ENCODE results near the gene INSYN2B.

The INSYN2B gene

GRCh38 chr5:169869066-169869465, 111.2 kb downstream of the INSYN2B start:
- Histone ChIP-seq H3K4me3 (no peak overlapping the region), H3K27me3 (no peaks in the 10 kb centered on the region), H3K9me3 (no peaks in the 10 kb centered on the region), H3K4me2 (no peak overlapping the region), H3K36me3 (peaks cover 26% of the 10 kb centered on the region; the same call in 1 of the 2 replicates), H4K20me1 (no peaks in the 10 kb centered on the region), H3K27ac (no peak overlapping the region), H3K9ac (no peak overlapping the region), H3K4me1 (no peaks in the 10 kb centered on the region)
- TF ChIP-seq Cebpa-rat (IDR thresholded peaks at IDR 0.05) = no peak

- H3K27ac ChIP-seq = no peak overlapping the region
- TF ChIP-seq Cebpa-rat (IDR thresholded peaks at IDR 0.05) = no peak
- H3K27me3 ChIP-seq = no peaks in the 10 kb centered on the region
- H3K4me3 ChIP-seq = no peak overlapping the region
- H3K4me1 ChIP-seq = no peaks in the 10 kb centered on the region
- H3K9me3 ChIP-seq = no peaks in the 10 kb centered on the region
- H4K20me1 ChIP-seq = no peaks in the 10 kb centered on the region
- no peak overlapping the region for H3K9ac ChIP-seq
- peaks cover 22% of the 10 kb centered on the region; the same call in 1 of the 2 replicates for H3K36me3 ChIP-seq
- no peak overlapping the region for H3K4me2 ChIP-seq
Observed at GRCh38 chr5:169867347-169867746, 112.9 kb downstream of the INSYN2B start.

DNA sequence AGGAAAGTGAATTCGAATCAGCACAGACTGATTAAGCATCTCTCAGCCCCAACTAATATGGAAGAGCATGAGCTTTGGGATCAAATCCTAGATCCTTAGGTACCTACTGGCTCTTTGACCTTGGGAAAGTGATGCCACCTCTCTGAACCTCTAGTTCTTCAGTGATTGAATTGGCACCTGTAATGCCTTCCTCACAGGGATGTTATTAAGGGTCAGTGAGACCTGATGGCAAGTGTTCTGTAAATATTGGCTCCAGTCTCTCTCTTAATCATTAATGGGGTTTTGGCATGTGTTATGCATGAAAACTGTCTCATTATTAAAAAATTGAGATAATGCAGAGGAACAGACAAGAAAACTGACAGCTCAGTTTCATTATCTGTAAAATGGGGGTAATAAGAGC, 115.8 kb downstream of the INSYN2B start:
- no peak overlapping the region for H3K4me2 ChIP-seq
- TF ChIP-seq Cebpa-rat (IDR thresholded peaks at IDR 0.05) = no peak
- H3K4me1 ChIP-seq = peaks cover 5% of the 10 kb centered on the region; the same call in 1 of the 2 replicates
- no peak overlapping the region for H3K9ac ChIP-seq
- H3K27me3 ChIP-seq = no peaks in the 10 kb centered on the region
- H3K27ac ChIP-seq = no peak overlapping the region
- H3K36me3 ChIP-seq = peaks cover 22% of the 10 kb centered on the region; the same call in 1 of the 2 replicates
- no peaks in the 10 kb centered on the region for H4K20me1 ChIP-seq
- no peak overlapping the region for H3K4me3 ChIP-seq
- H3K9me3 ChIP-seq = no peaks in the 10 kb centered on the region

GRCh38 chr5:169862391-169862811, 117.9 kb downstream of the INSYN2B start:
- Histone ChIP-seq H3K27ac (no peak overlapping the region), H3K27me3 (no peaks in the 10 kb centered on the region), H3K4me1 (peaks cover 5% of the 10 kb centered on the region; the same call in 1 of the 2 replicates), H3K9me3 (no peaks in the 10 kb centered on the region), H3K4me3 (no peak overlapping the region), H3K4me2 (no peak overlapping the region), H4K20me1 (no peaks in the 10 kb centered on the region), H3K9ac (no peak overlapping the region), H3K36me3 (peaks cover 10% of the 10 kb centered on the region; the same call in 1 of the 2 replicates)
- no peak for TF ChIP-seq Cebpa-rat (IDR thresholded peaks at IDR 0.05)

DNA sequence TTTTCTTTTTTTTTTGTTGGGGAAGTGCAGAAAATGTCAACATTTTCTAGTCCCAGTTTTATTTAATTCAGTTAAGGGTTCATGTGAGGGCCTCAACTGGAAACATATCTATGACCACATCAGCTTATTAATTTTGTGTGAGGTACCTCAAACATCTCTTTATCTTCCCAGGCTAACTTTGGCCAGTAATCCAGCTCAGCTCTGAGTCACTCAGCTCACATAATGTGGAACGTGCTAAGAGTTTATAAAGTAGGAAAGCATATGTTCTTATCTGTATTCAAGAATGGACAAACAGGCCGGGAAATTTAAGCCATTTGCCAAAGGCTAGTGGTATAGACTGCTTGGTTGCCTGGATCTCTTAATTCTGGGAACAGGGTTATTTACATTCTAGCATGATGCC, 118.4 kb downstream of the INSYN2B start:
- Histone ChIP-seq H4K20me1 (no peaks in the 10 kb centered on the region), H3K4me3 (no peak overlapping the region), H3K27ac (no peak overlapping the region), H3K36me3 (peaks cover 8% of the 10 kb centered on the region; the same call in 1 of the 2 replicates), H3K9me3 (no peaks in the 10 kb centered on the region), H3K4me2 (no peak overlapping the region), H3K9ac (no peak overlapping the region), H3K4me1 (peaks cover 5% of the 10 kb centered on the region; the same call in 1 of the 2 replicates), H3K27me3 (no peaks in the 10 kb centered on the region)
- TF ChIP-seq Cebpa-rat (IDR thresholded peaks at IDR 0.05) = no peak

- no peak overlapping the region for H3K27ac ChIP-seq
- peaks cover 5% of the 10 kb centered on the region; the same call in 1 of the 2 replicates for H3K4me1 ChIP-seq
- no peak overlapping the region for H3K9ac ChIP-seq
- H3K9me3 ChIP-seq = no peaks in the 10 kb centered on the region
- TF ChIP-seq Cebpa-rat (IDR thresholded peaks at IDR 0.05) = peak; percentile 39; the same call in 1 of the 2 replicates
- no peaks in the 10 kb centered on the region for H3K27me3 ChIP-seq
- no peak overlapping the region for H3K4me2 ChIP-seq
- no peak overlapping the region for H3K4me3 ChIP-seq
- no peaks in the 10 kb centered on the region for H4K20me1 ChIP-seq
- peaks cover 4% of the 10 kb centered on the region; the same call in 1 of the 2 replicates for H3K36me3 ChIP-seq
Observed at GRCh38 chr5:169861433-169861832, 118.9 kb downstream of the INSYN2B start.

- Histone ChIP-seq H4K20me1 (no peaks in the 10 kb centered on the region), H3K27ac (no peak overlapping the region), H3K27me3 (no peaks in the 10 kb centered on the region), H3K9me3 (no peaks in the 10 kb centered on the region; the same call in 1 of the 2 replicates), H3K4me3 (no peak overlapping the region), H3K4me1 (peaks cover 5% of the 10 kb centered on the region; the same call in 1 of the 2 replicates), H3K4me2 (no peak overlapping the region), H3K9ac (no peak overlapping the region), H3K36me3 (peaks cover 10% of the 10 kb centered on the region)
- no peak for TF ChIP-seq Cebpa-rat (IDR thresholded peaks at IDR 0.05)
Observed at GRCh38 chr5:169860585-169860984, 119.7 kb downstream of the INSYN2B start.

DNA sequence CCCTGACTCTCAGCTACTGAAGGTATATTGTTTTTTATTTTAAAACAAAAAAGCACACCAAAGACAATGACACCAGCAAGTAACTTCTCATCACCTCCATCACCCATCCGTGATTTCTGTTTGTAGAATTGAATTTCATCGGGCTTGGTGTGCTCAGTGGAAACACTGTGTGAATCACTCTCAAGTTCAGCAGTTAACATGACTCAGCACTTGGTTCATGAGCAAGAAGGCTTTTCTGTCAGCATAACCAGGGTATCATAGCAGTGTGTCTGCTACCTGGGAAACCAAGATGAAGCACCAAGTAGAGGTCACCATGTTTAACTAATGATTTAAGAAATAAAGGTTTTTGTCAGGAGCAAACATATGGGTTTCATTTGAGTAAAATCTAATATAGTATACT, 123.7 kb downstream of the INSYN2B start:
- H3K4me1 ChIP-seq = peaks cover 5% of the 10 kb centered on the region; the same call in 1 of the 2 replicates
- no peaks in the 10 kb centered on the region for H4K20me1 ChIP-seq
- no peak overlapping the region for H3K9ac ChIP-seq
- H3K27me3 ChIP-seq = no peaks in the 10 kb centered on the region
- no peak for TF ChIP-seq Cebpa-rat (IDR thresholded peaks at IDR 0.05)
- no peak overlapping the region for H3K4me3 ChIP-seq
- H3K27ac ChIP-seq = no peak overlapping the region
- peaks cover 16% of the 10 kb centered on the region for H3K9me3 ChIP-seq
- H3K4me2 ChIP-seq = no peak overlapping the region
- H3K36me3 ChIP-seq = peaks cover 39% of the 10 kb centered on the region

GRCh38 chr5:169851321-169851850, 128.9 kb downstream of the INSYN2B start:
- Histone ChIP-seq H3K4me2 (no peak overlapping the region), H3K9me3 (peaks cover 50% of the 10 kb centered on the region), H4K20me1 (no peaks in the 10 kb centered on the region), H3K4me3 (no peak overlapping the region), H3K36me3 (peaks cover 82% of the 10 kb centered on the region), H3K4me1 (no peaks in the 10 kb centered on the region), H3K27ac (no peak overlapping the region), H3K9ac (no peak overlapping the region), H3K27me3 (no peaks in the 10 kb centered on the region)
- TF ChIP-seq Cebpa-rat (IDR thresholded peaks at IDR 0.05) = no peak

DNA sequence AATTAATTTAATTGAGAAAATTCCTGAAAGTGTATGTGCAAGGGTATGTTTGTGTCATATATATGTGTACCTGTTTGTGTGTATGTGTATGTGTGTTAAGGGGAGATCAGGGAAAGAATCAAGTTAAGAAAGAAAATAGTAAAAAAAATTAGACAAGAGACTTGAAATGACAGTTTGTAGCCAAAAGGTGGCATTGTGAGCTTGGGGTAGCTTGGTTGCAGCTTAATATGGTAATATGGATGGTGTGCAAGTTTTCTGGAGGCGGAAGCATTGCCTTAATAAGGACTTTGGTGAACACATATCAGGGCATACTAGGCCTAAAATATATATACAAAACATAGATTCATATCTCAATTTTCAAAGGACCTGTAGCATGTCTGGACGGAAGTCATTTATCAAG, 129.9 kb downstream of the INSYN2B start:
- Histone ChIP-seq H3K9me3 (peaks cover 50% of the 10 kb centered on the region), H3K36me3 (peaks cover 75% of the 10 kb centered on the region), H3K27ac (no peak overlapping the region), H3K4me2 (no peak overlapping the region), H3K27me3 (no peaks in the 10 kb centered on the region), H3K4me3 (no peak overlapping the region), H3K9ac (no peak overlapping the region), H4K20me1 (no peaks in the 10 kb centered on the region), H3K4me1 (no peaks in the 10 kb centered on the region)
- no peak for TF ChIP-seq Cebpa-rat (IDR thresholded peaks at IDR 0.05)
